HCT116 (cell line): Measurements from ENCODE around the gene CC2D1A. TPM values are rescaled to one million over a fixed set of nuclear protein-coding genes. Genes with fewer than 3 reads are reported as not detected.

Experiments
- ATAC-seq: fragments of 200-7000 bp; cut with Tn5 transposase; 2 replicates; pipeline ENCODE4 v1.9.1; 2020; ENCODE audit warnings: mild to moderate bottlenecking, moderate library complexity
- BruUV-seq: library from RNA; stranded (reverse); fragments of 400-500 nt; replicated peaks from 2 replicates; lab custom pipeline; 2021; lab: Mats Ljungman, UMichigan
- CTCF ChIA-PET: fragments of 300-600 bp; sonication (Branson Sonifier 250); formaldehyde crosslinking; loops from one replicate; lab custom pipeline; 2021; ENCODE audit warnings: antibody characterized with exemption; lab: Charles Lee
- POLR2A ChIA-PET: fragments of 300-600, 350-600 bp; sonication (Branson Sonifier 250); formaldehyde crosslinking; loops from one replicate; lab custom pipeline; 2021; ENCODE audit warnings: antibody characterized with exemption; lab: Charles Lee
- RAD21 ChIA-PET, 2 experiments: fragments of 300-600 bp; sonication (Branson Sonifier 250); formaldehyde crosslinking; loops; one replicate each; lab custom pipeline; 2023; ENCODE audit warnings: low total read pairs in 2 of 2; ENCODE audit not compliant: uncharacterized antibody in 2 of 2, unreplicated experiment in 2 of 2, low non-redundant PET in 1 of 2; lab: Charles Lee
- DNase-seq: peaks from one replicate; pipeline ENCODE4 v3.0.0-alpha.2; 2010; ENCODE audit warnings: low read depth, low spot score
- H2AFZ ChIP-seq: fragments of 200-600 bp; shearing (Covaris generic), sonication (generic); 2 replicates; pipeline ENCODE4 v1.6.1; 2017; ENCODE audit warnings: low read depth, mixed run types, mixed read lengths, antibody characterized with exemption, low read length; ENCODE audit not compliant: poor library complexity, severe bottlenecking
- H3K27ac ChIP-seq: 2 replicates; pipeline ENCODE4 v1.5.1; 2012; ENCODE audit warnings: low read depth, low read length
- H3K27me3 ChIP-seq: fragments of 200-600 bp; sonication (generic); 2 replicates; pipeline ENCODE4 v1.6.1; 2016; ENCODE audit warnings: mixed run types, low read length, mixed read lengths; ENCODE audit not compliant: insufficient read depth
- H3K36me3 ChIP-seq, 2 experiments: fragments of 200-500 bp in 1 of 2; fragments of 200-600 bp in 1 of 2; sonication (Bioruptor generic) in 1 of 2; sonication (generic) in 1 of 2; 2 replicates each; pipeline versions ENCODE4 v1.5.1 to v1.6.1; 2014 to 2016; ENCODE audit warnings: low read length in 2 of 2, inconsistent platforms in 1 of 2, mixed read lengths in 1 of 2, mixed run types in 1 of 2; ENCODE audit not compliant: insufficient read depth in 2 of 2, control insufficient read depth in 1 of 2
- H3K4me1 ChIP-seq, 2 experiments: fragments of 200-600 bp in 1 of 2; sonication (generic) in 1 of 2; 2 replicates each; pipeline versions ENCODE4 v1.5.1 to v1.6.1; 2012 to 2017; ENCODE audit warnings: low read length in 2 of 2, inconsistent platforms in 1 of 2, mild to moderate bottlenecking in 1 of 2, mixed read lengths in 1 of 2, mixed run types in 1 of 2, moderate library complexity in 1 of 2; ENCODE audit not compliant: insufficient read depth in 2 of 2, control insufficient read depth in 1 of 2
- H3K4me2 ChIP-seq: fragments of 200-600 bp; sonication (generic); 2 replicates; pipeline ENCODE4 v1.6.1; 2017; ENCODE audit warnings: mixed run types, low read length, mixed read lengths
- H3K4me3 ChIP-seq, 2 experiments: fragments of 200-600 bp in 1 of 2; sonication (generic) in 1 of 2; replicated peaks in 1 of 2; 2 replicates each; pipeline ENCODE4 v1.5.1; 2011 to 2016; ENCODE audit warnings: low read length in 2 of 2, control low read depth in 1 of 2, low read depth in 1 of 2, mild to moderate bottlenecking in 1 of 2, mixed read lengths in 1 of 2, mixed run types in 1 of 2
- H3K79me2 ChIP-seq: fragments of 200-600 bp; sonication (generic); 2 replicates; pipeline ENCODE4 v1.6.1; 2017; ENCODE audit warnings: mild to moderate bottlenecking, mixed run types, low read length, moderate library complexity, mixed read lengths; ENCODE audit not compliant: insufficient read depth
- H3K9ac ChIP-seq: fragments of 200-600 bp; sonication (generic); 2 replicates; pipeline ENCODE4 v1.6.1; 2016; ENCODE audit warnings: low read length, mixed read lengths
- H3K9me2 ChIP-seq: fragments of 200-600 bp; sonication (generic), shearing (Covaris generic); 2 replicates; pipeline ENCODE4 v1.6.1; 2017; ENCODE audit warnings: mixed run types, mild to moderate bottlenecking, moderate library complexity; ENCODE audit not compliant: insufficient read depth
- H3K9me3 ChIP-seq, 2 experiments: fragments of 200-500 bp in 1 of 2; fragments of 200-600 bp in 1 of 2; sonication (Bioruptor generic) in 1 of 2; sonication (generic) in 1 of 2; 2 replicates each; pipeline ENCODE4 v1.6.1; 2014 to 2017; ENCODE audit warnings: low read length in 2 of 2, mixed read lengths in 2 of 2, inconsistent platforms in 1 of 2, low read depth in 1 of 2, mild to moderate bottlenecking in 1 of 2, mixed run types in 1 of 2, moderate library complexity in 1 of 2; ENCODE audit not compliant: control insufficient read depth in 1 of 2, insufficient read depth in 1 of 2
- H4K20me1 ChIP-seq: fragments of 200-600 bp; sonication (generic), shearing (Covaris generic); 2 replicates; pipeline ENCODE4 v1.6.1; 2017; ENCODE audit warnings: mixed run types, mild to moderate bottlenecking, moderate library complexity; ENCODE audit not compliant: insufficient read depth
- ATF3 ChIP-seq: IDR thresholded peaks from 2 replicates; pipeline ENCODE4 v1.6.1; 2012
- CEBPB ChIP-seq: IDR thresholded peaks from 2 replicates; pipeline ENCODE4 v1.6.1; 2012; ENCODE audit warnings: low read depth
- CTCF ChIP-seq, 3 experiments: fragments of 200-600 bp in 1 of 3; sonication (generic) in 1 of 3; IDR thresholded peaks in 2 of 3; conservative IDR thresholded peaks in 1 of 3; 2 replicates each; pipeline ENCODE4 v1.5.1; 2012 to 2017; ENCODE audit warnings: low read depth in 2 of 3, low read length in 2 of 3, antibody characterized with exemption in 1 of 3, borderline replicate concordance in 1 of 3, control low read depth in 1 of 3, mild to moderate bottlenecking in 1 of 3, mixed read lengths in 1 of 3, mixed run types in 1 of 3, moderate library complexity in 1 of 3; ENCODE audit not compliant: insufficient read depth in 1 of 3
- ELF1 ChIP-seq: IDR thresholded peaks from 2 replicates; pipeline ENCODE4 v1.6.1; 2012; ENCODE audit warnings: low read depth, borderline replicate concordance
- EZH2 ChIP-seq: fragments of 200-600 bp; sonication (generic); IDR thresholded peaks from 2 replicates; pipeline ENCODE4 v1.6.1; 2017; ENCODE audit warnings: antibody characterized with exemption, mixed run types
- JUND ChIP-seq: IDR thresholded peaks from 2 replicates; pipeline ENCODE4 v1.6.1; 2012
- MAX ChIP-seq: IDR thresholded peaks from 2 replicates; pipeline ENCODE4 v1.6.1; 2012
- POLR2A ChIP-seq: IDR thresholded peaks from 2 replicates; pipeline ENCODE4 v1.7.0; 2011; ENCODE audit warnings: borderline replicate concordance; ENCODE audit not compliant: insufficient read depth, insufficient read length; ENCODE audit errors: extremely low read depth
- POLR2AphosphoS5 ChIP-seq: IDR thresholded peaks from 2 replicates; pipeline ENCODE4 v1.6.1; 2011; ENCODE audit warnings: mild to moderate bottlenecking, low read depth, low read length, moderate library complexity
- RAD21 ChIP-seq: IDR thresholded peaks from 2 replicates; pipeline ENCODE4 v1.6.1; 2012; ENCODE audit warnings: low read depth, mild to moderate bottlenecking
- REST ChIP-seq: IDR thresholded peaks from 2 replicates; pipeline ENCODE4 v1.6.1; 2012; ENCODE audit warnings: low read depth
- SIN3A ChIP-seq: IDR thresholded peaks from 2 replicates; pipeline ENCODE4 v1.6.1; 2012; ENCODE audit warnings: low read depth
- SP1 ChIP-seq: IDR thresholded peaks from 2 replicates; pipeline ENCODE4 v1.6.1; 2012; ENCODE audit warnings: low read depth
- TCF7L2 ChIP-seq: IDR thresholded peaks from 2 replicates; pipeline ENCODE4 v1.7.0; 2011; ENCODE audit warnings: borderline replicate concordance, inconsistent platforms; ENCODE audit not compliant: insufficient read depth, insufficient read length; ENCODE audit errors: extremely low read depth
- YY1 ChIP-seq: IDR thresholded peaks from 2 replicates; pipeline ENCODE4 v1.6.1; 2011; ENCODE audit warnings: low read length, low read depth, moderate library complexity, mild to moderate bottlenecking; ENCODE audit not compliant: insufficient replicate concordance; ENCODE audit errors: extremely low read depth
- ZFX ChIP-seq: fragments of 450-650 bp; IDR thresholded peaks from 2 replicates; pipeline ENCODE4 v1.6.1; 2017
- intact Hi-C: fragments of 100-400 bp; cut with micrococcal nuclease; formaldehyde crosslinking; loops from 2 replicates; pipeline ENCODE4 v1.10.0; 2022
- total RNA-seq: library from RNA; stranded (reverse); gene quantifications from one replicate; pipeline ENCODE4 v1.2.1, GENCODE V29; 2021; ENCODE audit not compliant: unreplicated experiment

Gene CC2D1A
- total RNA-seq, 1 experiment from 2014 or later: 51.5 TPM

DNA sequence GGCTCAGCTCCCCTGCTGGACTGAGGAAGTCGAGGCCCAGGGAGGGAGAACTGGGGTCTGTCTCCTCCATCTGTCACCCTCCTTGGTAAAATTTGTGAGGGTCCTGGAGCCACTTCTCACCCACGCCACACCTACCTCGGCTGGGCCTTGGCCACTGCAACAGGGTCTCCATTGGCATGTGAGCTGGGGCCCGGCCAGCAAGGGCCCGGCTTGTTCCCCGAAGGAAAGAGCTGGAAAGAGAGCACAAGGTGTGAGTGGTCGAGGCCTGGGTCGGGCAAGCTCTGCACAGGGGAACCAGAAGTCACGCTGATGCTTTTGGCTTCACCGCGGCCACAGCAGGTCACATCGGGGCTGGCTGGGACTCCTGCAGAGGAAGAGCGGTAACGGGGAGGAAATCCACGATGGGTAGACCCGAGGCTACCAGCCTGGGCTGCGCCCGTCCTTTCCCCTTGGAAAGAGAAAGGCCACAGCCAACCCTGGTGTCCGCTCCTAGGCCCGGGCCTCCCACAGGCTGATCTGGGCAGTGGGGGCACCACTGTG is 20.1 kb upstream of the CC2D1A start (continued):
- no peak for TF ChIP-seq REST
- TF ChIP-seq SP1: no peak
- no peak for TF ChIP-seq SIN3A
- TF ChIP-seq JUND: no peak
- TF ChIP-seq CTCF (IDR thresholded peaks at IDR 0.05 in 2 of 3, conservative IDR thresholded peaks at IDR 0.05 in 1 of 3; ENCODE audit: borderline replicate concordance in 1 of 3, insufficient read depth in 1 of 3, low read depth in 2 of 3, low read length in 2 of 3): no peak
- TF ChIP-seq, all 23 proteins: peak for 0

- Histone ChIP-seq H3K9me3 (no peaks in the 10 kb centered on the region), H3K4me3 (no peak overlapping the region), H3K27me3 (no peaks in the 10 kb centered on the region), H3K9me2 (no peaks in the 10 kb centered on the region), H3K36me3 (no peaks in the 10 kb centered on the region)
- ChIA-PET RAD21 (no interaction called here), POLR2A (interaction anchor here (1.0 kb wide), 1 partner anchor 15 kb away, joined by 6 read pairs; no protein-coding TSS in a partner anchor)
- ATAC-seq: no peak
- DNase-seq: no peak
- intact Hi-C loops: no loop called here
- BruUV-seq: no TSS peak
- no peak for TF ChIP-seq ATF3
- no peak for TF ChIP-seq CEBPB
- TF ChIP-seq YY1: no peak
- TF ChIP-seq ELF1: no peak
- no peak for TF ChIP-seq EZH2
- TF ChIP-seq REST: no peak
- no peak for TF ChIP-seq TCF7L2
- TF ChIP-seq MAX: no peak
- no peak for TF ChIP-seq POLR2AphosphoS5
- TF ChIP-seq POLR2A: no peak
- TF ChIP-seq ZFX: no peak
- no peak for TF ChIP-seq RAD21
- TF ChIP-seq, all 23 proteins: peak for 0
- Histone ChIP-seq H3K4me1 (peaks cover 5 to 16% of the 10 kb centered on the region in 2 experiments; a peak in 3 of 4 replicates), H3K27ac (no peak overlapping the region), H3K79me2 (no peaks in the 10 kb centered on the region), H4K20me1 (no peaks in the 10 kb centered on the region), H3K4me2 (no peak overlapping the region), H2AFZ (no peak overlapping the region), H3K9ac (no peak overlapping the region)
- CTCF ChIA-PET: no interaction called here
Observed at GRCh38 chr19:13887018-13887436, 19.0 kb upstream of the CC2D1A start.
